ENCODE results near the gene MCM5.
A peak's percentile ranks its signal among the peaks of the same experiment; 100 is the strongest.
"Not testable (repeated sequence)": the region's sequence is repeated elsewhere in the genome, so short reads cannot be mapped to it uniquely, and the experiment has no call there.

The MCM5 gene

GRCh38 chr22:35361001-35361558 lies 38.9 kb upstream of the MCM5 start:
- TF ChIP-seq Cebpa-rat (IDR thresholded peaks at IDR 0.05) = no peak
- no peak overlapping the region for H3K4me2 ChIP-seq

GRCh38 chr22:35363566-35364086 lies 36.3 kb upstream of the MCM5 start:
- Histone ChIP-seq H3K27me3 (no peaks in the 10 kb centered on the region), H4K20me1 (no peaks in the 10 kb centered on the region), H3K4me1 (peaks cover 38 to 78% (median 55%) of the 10 kb centered on the region in 10 experiments), H3K27ac (peak overlapping the region in 10 of 11 experiments; percentile 5 to 68 (median 58); a peak in 18 of 22 replicates), H3K4me2 (peak overlapping the region; percentile 31 to 77 (median 53)), H3K9ac (peak overlapping the region in 4 of 11 experiments; percentile 24 to 42 (median 36); a peak in 3 of 22 replicates), H3K4me3 (no peak overlapping the region), H3K36me3 (no peaks in the 10 kb centered on the region), H3K9me3 (replicated peaks in 1 of 11) (no peaks in the 10 kb centered on the region)
- TF ChIP-seq Cebpa-rat (IDR thresholded peaks at IDR 0.05) = no peak

More at GRCh38 chr22:35361001-35361558, 38.9 kb upstream of the MCM5 start:
- Histone ChIP-seq H3K27ac (no peak overlapping the region), H3K4me1 (peaks cover 19 to 76% (median 51%) of the 10 kb centered on the region in 10 experiments), H3K9me3 (replicated peaks in 1 of 11) (no peaks in the 10 kb centered on the region), H3K9ac (no peak overlapping the region), H3K4me3 (no peak overlapping the region), H3K27me3 (no peaks in the 10 kb centered on the region), H4K20me1 (no peaks in the 10 kb centered on the region), H3K36me3 (no peaks in the 10 kb centered on the region)

GRCh38 chr22:35364230-35364629 lies 35.7 kb upstream of the MCM5 start:
- not testable (repeated sequence) for H3K4me3 ChIP-seq; H3K9me3 ChIP-seq (replicated peaks in 1 of 11); H3K27me3 ChIP-seq; H3K36me3 ChIP-seq; H4K20me1 ChIP-seq
- H3K4me1 ChIP-seq = peaks cover 44 to 81% (median 61%) of the 10 kb centered on the region in 10 experiments
- peak overlapping the region in 3 of 11 experiments; percentile 24 to 41 (median 40); a peak in 2 of 22 replicates for H3K9ac ChIP-seq
- H3K27ac ChIP-seq = peak overlapping the region in 9 of 11 experiments; percentile 5 to 68 (median 56); a peak in 16 of 22 replicates
- H3K4me2 ChIP-seq = peak overlapping the region in 8 of 11 experiments; percentile 19 to 77 (median 54); a peak in 15 of 22 replicates

- Histone ChIP-seq H3K27ac (peak overlapping the region in 7 of 11 experiments; percentile 32 to 73 (median 51); a peak in 12 of 22 replicates), H3K9me3 (replicated peaks in 1 of 11) (no peaks in the 10 kb centered on the region), H3K4me2 (peak overlapping the region; percentile 33 to 90 (median 71)), H3K4me1 (peaks cover 55 to 96% (median 79%) of the 10 kb centered on the region in 10 experiments), H3K36me3 (no peaks in the 10 kb centered on the region), H4K20me1 (no peaks in the 10 kb centered on the region), H3K27me3 (no peaks in the 10 kb centered on the region), H3K9ac (peak overlapping the region in 5 of 11 experiments; percentile 24 to 47 (median 35); a peak in 8 of 22 replicates), H3K4me3 (no peak overlapping the region)
- TF ChIP-seq Cebpa-rat (IDR thresholded peaks at IDR 0.05) = no peak
Measured at GRCh38 chr22:35367331-35367886, 32.5 kb upstream of the MCM5 start.

GRCh38 chr22:35368386-35368785 lies 31.6 kb upstream of the MCM5 start:
- no peak for TF ChIP-seq Cebpa-rat (IDR thresholded peaks at IDR 0.05)
- Histone ChIP-seq H3K27me3 (no peaks in the 10 kb centered on the region), H4K20me1 (no peaks in the 10 kb centered on the region), H3K4me1 (peaks cover 47 to 96% (median 79%) of the 10 kb centered on the region in 10 experiments), H3K9me3 (replicated peaks in 1 of 11) (no peaks in the 10 kb centered on the region), H3K9ac (no peak overlapping the region), H3K4me3 (no peak overlapping the region), H3K27ac (peak overlapping the region in 4 of 11 experiments; percentile 51 to 73 (median 67); a peak in 5 of 22 replicates), H3K4me2 (peak overlapping the region; percentile 33 to 90 (median 71); a peak in 21 of 22 replicates), H3K36me3 (no peaks in the 10 kb centered on the region)

GRCh38 chr22:35369996-35370395 lies 29.9 kb upstream of the MCM5 start:
- peaks cover 43 to 96% (median 84%) of the 10 kb centered on the region in 10 experiments for H3K4me1 ChIP-seq
- H3K27ac ChIP-seq = peak overlapping the region in 8 of 11 experiments; percentile 5 to 78 (median 55); a peak in 12 of 22 replicates
- H3K4me3 ChIP-seq = no peak overlapping the region
- H3K9ac ChIP-seq = peak overlapping the region in 3 of 11 experiments; percentile 5 to 16 (median 10); a peak in 1 of 22 replicates
- TF ChIP-seq Cebpa-rat (IDR thresholded peaks at IDR 0.05) = no peak
- no peaks in the 10 kb centered on the region for H3K36me3 ChIP-seq
- no peaks in the 10 kb centered on the region for H3K9me3 ChIP-seq (replicated peaks in 1 of 11)
- no peaks in the 10 kb centered on the region for H4K20me1 ChIP-seq
- H3K27me3 ChIP-seq = no peaks in the 10 kb centered on the region
- peak overlapping the region; percentile 33 to 90 (median 62); a peak in 20 of 22 replicates for H3K4me2 ChIP-seq

GRCh38 chr22:35373781-35374180 lies 26.2 kb upstream of the MCM5 start:
- Histone ChIP-seq H3K4me2 (peak overlapping the region in 8 of 11 experiments; percentile 14 to 99 (median 85); a peak in 13 of 22 replicates), H3K27me3 (no peaks in the 10 kb centered on the region), H3K4me3 (no peak overlapping the region), H3K27ac (peak overlapping the region in 8 of 11 experiments; percentile 92 to 99 (median 97); a peak in 15 of 22 replicates), H3K9me3 (replicated peaks in 1 of 11) (no peaks in the 10 kb centered on the region), H3K4me1 (peaks cover 53 to 96% (median 94%) of the 10 kb centered on the region in 10 experiments), H4K20me1 (no peaks in the 10 kb centered on the region), H3K9ac (peak overlapping the region in 4 of 11 experiments; percentile 1 to 24 (median 8); a peak in 4 of 22 replicates), H3K36me3 (no peaks in the 10 kb centered on the region)
- TF ChIP-seq Cebpa-rat (IDR thresholded peaks at IDR 0.05) = no peak

GRCh38 chr22:35375031-35375430 lies 24.9 kb upstream of the MCM5 start:
- peak overlapping the region in 8 of 11 experiments; percentile 19 to 88 (median 79); a peak in 15 of 22 replicates for H3K9ac ChIP-seq
- H3K9me3 ChIP-seq (replicated peaks in 1 of 11) = no peaks in the 10 kb centered on the region
- peaks cover 41 to 95% (median 91%) of the 10 kb centered on the region in 10 experiments for H3K4me1 ChIP-seq
- H3K36me3 ChIP-seq = no peaks in the 10 kb centered on the region
- peak overlapping the region; percentile 43 to 99 (median 95); a peak in 21 of 22 replicates for H3K27ac ChIP-seq
- H4K20me1 ChIP-seq = no peaks in the 10 kb centered on the region
- no peak for TF ChIP-seq Cebpa-rat (IDR thresholded peaks at IDR 0.05)
- peaks cover 0 to 8% (median 3%) of the 10 kb centered on the region in 11 experiments; a peak in 14 of 22 replicates for H3K27me3 ChIP-seq
- H3K4me3 ChIP-seq = no peak overlapping the region
- peak overlapping the region in 10 of 11 experiments; percentile 74 to 99 (median 86); a peak in 20 of 22 replicates for H3K4me2 ChIP-seq

GRCh38 chr22:35375526-35375925 lies 24.4 kb upstream of the MCM5 start:
- Histone ChIP-seq H3K4me3 (no peak overlapping the region), H3K4me1 (peaks cover 38 to 95% (median 91%) of the 10 kb centered on the region in 10 experiments), H3K27me3 (peaks cover 0 to 13% (median 8%) of the 10 kb centered on the region in 11 experiments; a peak in 15 of 22 replicates), H3K9me3 (replicated peaks in 1 of 11) (no peaks in the 10 kb centered on the region), H3K9ac (peak overlapping the region in 9 of 11 experiments; percentile 19 to 88 (median 78); a peak in 15 of 22 replicates), H4K20me1 (no peaks in the 10 kb centered on the region), H3K4me2 (peak overlapping the region; percentile 70 to 99 (median 86)), H3K36me3 (no peaks in the 10 kb centered on the region), H3K27ac (peak overlapping the region; percentile 22 to 99 (median 95); a peak in 21 of 22 replicates)
- no peak for TF ChIP-seq Cebpa-rat (IDR thresholded peaks at IDR 0.05)
